GM23338 (cell line): ENCODE results near the gene NR1H3. TPM values are rescaled to one million over a fixed set of nuclear protein-coding genes. Genes with fewer than 3 reads are reported as not detected.

ENCODE experiments used
- ATAC-seq: fragments of 200-7000 bp; cut with Tn5 transposase; 3 replicates; pipeline ENCODE4 v1.9.1; 2020
- DNase-seq: peaks from one replicate; pipeline ENCODE4 v3.0.0-alpha.2; 2015; ENCODE audit warnings: low spot score
- H2AFZ ChIP-seq: fragments of 200-600 bp; sonication (generic); 2 replicates; pipeline ENCODE4 v1.8.0; 2016; ENCODE audit warnings: antibody characterized with exemption, mild to moderate bottlenecking, moderate library complexity
- H3F3A ChIP-seq: fragments of 200-600 bp; sonication (generic); replicated peaks from 2 replicates; pipeline ENCODE4 v1.8.0; 2017; ENCODE audit warnings: antibody characterized with exemption, mixed run types, low read depth
- H3K27ac ChIP-seq: fragments of 200-600 bp; sonication (generic); 2 replicates; pipeline ENCODE4 v1.6.1; 2016; ENCODE audit warnings: low read depth
- H3K27me3 ChIP-seq: fragments of 200-600 bp; sonication (generic); 2 replicates; pipeline ENCODE4 v1.8.0; 2016; ENCODE audit warnings: mild to moderate bottlenecking, mixed run types, moderate library complexity; ENCODE audit not compliant: insufficient read depth
- H3K36me3 ChIP-seq: fragments of 200-600 bp; sonication (generic); 2 replicates; pipeline ENCODE4 v1.8.0; 2016; ENCODE audit warnings: mild to moderate bottlenecking; ENCODE audit not compliant: insufficient read depth
- H3K4me1 ChIP-seq: fragments of 200-600 bp; sonication (generic); 2 replicates; pipeline ENCODE4 v1.8.0; 2016; ENCODE audit warnings: mild to moderate bottlenecking, moderate library complexity; ENCODE audit not compliant: insufficient read depth
- H3K4me2 ChIP-seq: fragments of 200-600 bp; sonication (generic); 2 replicates; pipeline ENCODE4 v1.7.1; 2017; ENCODE audit warnings: mixed run types
- H3K4me3 ChIP-seq: fragments of 200-600 bp; sonication (generic); 2 replicates; pipeline ENCODE4 v1.6.1; 2016; ENCODE audit warnings: mixed run types
- H3K79me2 ChIP-seq: fragments of 200-600 bp; sonication (generic); replicated peaks from 2 replicates; pipeline ENCODE4 v1.8.0; 2017; ENCODE audit warnings: mild to moderate bottlenecking; ENCODE audit not compliant: insufficient read depth
- H3K9me2 ChIP-seq: fragments of 200-600 bp; sonication (generic); 2 replicates; pipeline ENCODE4 v1.8.0; 2017; ENCODE audit not compliant: insufficient read depth
- H4K20me1 ChIP-seq: fragments of 200-600 bp; sonication (generic); replicated peaks from 2 replicates; pipeline ENCODE4 v1.8.0; 2017; ENCODE audit warnings: mild to moderate bottlenecking; ENCODE audit not compliant: insufficient read depth
- H3K27ac Mint-ChIP-seq: 2 replicates; pipeline ENCODE4 v1.8.0; 2020; ENCODE audit warnings: inconsistent platforms, mild to moderate bottlenecking, moderate library complexity, mixed read lengths
- H3K27me3 Mint-ChIP-seq: 3 replicates; pipeline ENCODE4 v1.8.0; 2022; ENCODE audit warnings: low read depth, mild to moderate bottlenecking, moderate library complexity, mixed read lengths, inconsistent platforms; ENCODE audit not compliant: insufficient read depth, poor library complexity
- H3K36me3 Mint-ChIP-seq: 3 replicates; pipeline ENCODE4 v1.8.0; 2021; ENCODE audit warnings: low read depth, mild to moderate bottlenecking, inconsistent platforms, moderate library complexity, mixed read lengths
- H3K4me1 Mint-ChIP-seq: 3 replicates; pipeline ENCODE4 v1.8.0; 2020; ENCODE audit warnings: mild to moderate bottlenecking, inconsistent platforms, mixed read lengths
- H3K4me3 Mint-ChIP-seq: 3 replicates; pipeline ENCODE4 v1.8.0; 2021; ENCODE audit warnings: moderate library complexity, mild to moderate bottlenecking, inconsistent platforms, mixed read lengths
- H3K9me3 Mint-ChIP-seq: 3 replicates; pipeline ENCODE4 v1.8.0; 2020; ENCODE audit warnings: moderate library complexity, mild to moderate bottlenecking, inconsistent platforms, mixed read lengths
- CREB1 ChIP-seq: fragments of 250-450 bp; sonication (Bioruptor Pico); IDR thresholded peaks from 2 replicates; pipeline ENCODE4 v1.5.0; 2020; ENCODE audit warnings: low read depth, mild to moderate bottlenecking, moderate library complexity
- EZH2 ChIP-seq: fragments of 200-600 bp; sonication (generic); IDR thresholded peaks from one replicate; pipeline ENCODE4 v1.8.0; 2017; ENCODE audit warnings: antibody characterized with exemption, mild to moderate bottlenecking, low read depth; ENCODE audit not compliant: unreplicated experiment
- EZH2phosphoT487 ChIP-seq: fragments of 200-600 bp; sonication (generic); IDR thresholded peaks from one replicate; pipeline ENCODE4 v1.8.1; 2018; ENCODE audit warnings: antibody characterized with exemption; ENCODE audit not compliant: unreplicated experiment
- JUNB ChIP-seq: IDR thresholded peaks from one replicate; pipeline ENCODE4 v1.6.1; 2016; ENCODE audit warnings: antibody characterized with exemption; ENCODE audit not compliant: unreplicated experiment
- NANOG ChIP-seq: IDR thresholded peaks from 2 replicates; pipeline ENCODE4 v1.6.1; 2016; ENCODE audit warnings: antibody characterized with exemption, borderline replicate concordance
- POLR2AphosphoS5 ChIP-seq: IDR thresholded peaks from 2 replicates; pipeline ENCODE4 v1.6.1; 2016; ENCODE audit warnings: antibody characterized with exemption, low read depth
- STAT1 ChIP-seq: IDR thresholded peaks from one replicate; pipeline ENCODE4 v1.6.1; 2016; ENCODE audit warnings: antibody characterized with exemption; ENCODE audit not compliant: unreplicated experiment
- ZNF114 ChIP-seq: fragments of 250-450 bp; sonication (Bioruptor Pico); IDR thresholded peaks from 2 replicates; pipeline ENCODE4 v1.5.0; 2020; ENCODE audit warnings: mild to moderate bottlenecking, moderate library complexity
- ZNF331 ChIP-seq: fragments of 250-450 bp; sonication (Bioruptor Pico); IDR thresholded peaks from 2 replicates; pipeline ENCODE4 v1.5.0; 2020; ENCODE audit warnings: low read depth, mild to moderate bottlenecking, moderate library complexity
- polyA plus RNA-seq: library from polyadenylated mRNA; unstranded; fragments of >200 nt; fragmentation: Nextera tagmentation; extraction: Ambion mirVana; gene quantifications from 2 replicates; pipeline ENCODE4 v1.2.1, GENCODE V29; 2016
- total RNA-seq: library from RNA; depleted of rRNA; stranded (reverse); fragments of >200 nt; shearing (Covaris generic); gene quantifications from 2 replicates; pipeline ENCODE4 v1.2.3, GENCODE V29; 2014
- TF ChIP-seq, protein P1 (sequence below): IDR thresholded peaks from 2 replicates; pipeline ENCODE4 v1.6.1; 2016; ENCODE audit warnings: antibody characterized with exemption
- TF ChIP-seq, protein P2 (sequence below), 2 experiments: fragments of 200-600 bp in 1 of 2; sonication (generic) in 1 of 2; conservative IDR thresholded peaks; 2 replicates each; pipeline versions ENCODE4 v1.5.1 to v1.6.1; 2016 to 2017; ENCODE audit warnings: antibody characterized with exemption in 2 of 2, low read depth in 2 of 2, mild to moderate bottlenecking in 2 of 2, moderate library complexity in 1 of 2
- TF ChIP-seq, protein P3 (sequence below): IDR thresholded peaks from one replicate; pipeline ENCODE4 v1.6.1; 2018; ENCODE audit warnings: antibody characterized with exemption; ENCODE audit not compliant: unreplicated experiment
- TF ChIP-seq, protein P4 (sequence below): fragments of 250-450 bp; sonication (Bioruptor Pico); IDR thresholded peaks from 2 replicates; pipeline ENCODE4 v1.5.0; 2020; ENCODE audit warnings: mild to moderate bottlenecking, moderate library complexity

The NR1H3 gene
- total and polyA plus RNA-seq, 2 experiments from 2014 or later = 16.5 to 23.7 TPM

- H2AFZ ChIP-seq = peak overlapping the region; percentile 75
- peaks cover 10% of the 10 kb centered on the region for H3K4me1 Mint-ChIP-seq
- H3K36me3 ChIP-seq = no peaks in the 10 kb centered on the region
- no peak overlapping the region for H3K4me3 ChIP-seq
- H3K27me3 Mint-ChIP-seq = peaks cover 9% of the 10 kb centered on the region
- DNase-seq (no peak), ATAC-seq (no peak)
- no peak overlapping the region for H3K27ac ChIP-seq
- H3K9me3 Mint-ChIP-seq = no peaks in the 10 kb centered on the region
- H3K4me3 Mint-ChIP-seq = no peak overlapping the region
- no peaks in the 10 kb centered on the region for H4K20me1 ChIP-seq
- H3K36me3 Mint-ChIP-seq = no peaks in the 10 kb centered on the region
- H3K27ac Mint-ChIP-seq = no peak overlapping the region
- peaks cover 11% of the 10 kb centered on the region for H3K4me1 ChIP-seq
- no peaks in the 10 kb centered on the region for H3K9me2 ChIP-seq
- H3K79me2 ChIP-seq = no peaks in the 10 kb centered on the region
- no peaks in the 10 kb centered on the region for H3K27me3 ChIP-seq
- H3F3A ChIP-seq = no peaks in the 10 kb centered on the region
- TF ChIP-seq EZH2phosphoT487 = no peak
- TF ChIP-seq, protein P1, sequence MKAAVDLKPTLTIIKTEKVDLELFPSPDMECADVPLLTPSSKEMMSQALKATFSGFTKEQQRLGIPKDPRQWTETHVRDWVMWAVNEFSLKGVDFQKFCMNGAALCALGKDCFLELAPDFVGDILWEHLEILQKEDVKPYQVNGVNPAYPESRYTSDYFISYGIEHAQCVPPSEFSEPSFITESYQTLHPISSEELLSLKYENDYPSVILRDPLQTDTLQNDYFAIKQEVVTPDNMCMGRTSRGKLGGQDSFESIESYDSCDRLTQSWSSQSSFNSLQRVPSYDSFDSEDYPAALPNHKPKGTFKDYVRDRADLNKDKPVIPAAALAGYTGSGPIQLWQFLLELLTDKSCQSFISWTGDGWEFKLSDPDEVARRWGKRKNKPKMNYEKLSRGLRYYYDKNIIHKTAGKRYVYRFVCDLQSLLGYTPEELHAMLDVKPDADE = no peak
- TF ChIP-seq, protein P2, sequence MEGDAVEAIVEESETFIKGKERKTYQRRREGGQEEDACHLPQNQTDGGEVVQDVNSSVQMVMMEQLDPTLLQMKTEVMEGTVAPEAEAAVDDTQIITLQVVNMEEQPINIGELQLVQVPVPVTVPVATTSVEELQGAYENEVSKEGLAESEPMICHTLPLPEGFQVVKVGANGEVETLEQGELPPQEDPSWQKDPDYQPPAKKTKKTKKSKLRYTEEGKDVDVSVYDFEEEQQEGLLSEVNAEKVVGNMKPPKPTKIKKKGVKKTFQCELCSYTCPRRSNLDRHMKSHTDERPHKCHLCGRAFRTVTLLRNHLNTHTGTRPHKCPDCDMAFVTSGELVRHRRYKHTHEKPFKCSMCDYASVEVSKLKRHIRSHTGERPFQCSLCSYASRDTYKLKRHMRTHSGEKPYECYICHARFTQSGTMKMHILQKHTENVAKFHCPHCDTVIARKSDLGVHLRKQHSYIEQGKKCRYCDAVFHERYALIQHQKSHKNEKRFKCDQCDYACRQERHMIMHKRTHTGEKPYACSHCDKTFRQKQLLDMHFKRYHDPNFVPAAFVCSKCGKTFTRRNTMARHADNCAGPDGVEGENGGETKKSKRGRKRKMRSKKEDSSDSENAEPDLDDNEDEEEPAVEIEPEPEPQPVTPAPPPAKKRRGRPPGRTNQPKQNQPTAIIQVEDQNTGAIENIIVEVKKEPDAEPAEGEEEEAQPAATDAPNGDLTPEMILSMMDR (conservative IDR thresholded peaks at IDR 0.05; ENCODE audit: low read depth in 2 of 2) = no peak
- no peak for TF ChIP-seq EZH2
- TF ChIP-seq ZNF114 = no peak
- TF ChIP-seq CREB1 (CRISPR knock-in tag) = no peak
- no peak for TF ChIP-seq JUNB
- no peak for TF ChIP-seq ZNF331 (CRISPR knock-in tag)
- no peak for TF ChIP-seq POLR2AphosphoS5
- TF ChIP-seq, protein P3, sequence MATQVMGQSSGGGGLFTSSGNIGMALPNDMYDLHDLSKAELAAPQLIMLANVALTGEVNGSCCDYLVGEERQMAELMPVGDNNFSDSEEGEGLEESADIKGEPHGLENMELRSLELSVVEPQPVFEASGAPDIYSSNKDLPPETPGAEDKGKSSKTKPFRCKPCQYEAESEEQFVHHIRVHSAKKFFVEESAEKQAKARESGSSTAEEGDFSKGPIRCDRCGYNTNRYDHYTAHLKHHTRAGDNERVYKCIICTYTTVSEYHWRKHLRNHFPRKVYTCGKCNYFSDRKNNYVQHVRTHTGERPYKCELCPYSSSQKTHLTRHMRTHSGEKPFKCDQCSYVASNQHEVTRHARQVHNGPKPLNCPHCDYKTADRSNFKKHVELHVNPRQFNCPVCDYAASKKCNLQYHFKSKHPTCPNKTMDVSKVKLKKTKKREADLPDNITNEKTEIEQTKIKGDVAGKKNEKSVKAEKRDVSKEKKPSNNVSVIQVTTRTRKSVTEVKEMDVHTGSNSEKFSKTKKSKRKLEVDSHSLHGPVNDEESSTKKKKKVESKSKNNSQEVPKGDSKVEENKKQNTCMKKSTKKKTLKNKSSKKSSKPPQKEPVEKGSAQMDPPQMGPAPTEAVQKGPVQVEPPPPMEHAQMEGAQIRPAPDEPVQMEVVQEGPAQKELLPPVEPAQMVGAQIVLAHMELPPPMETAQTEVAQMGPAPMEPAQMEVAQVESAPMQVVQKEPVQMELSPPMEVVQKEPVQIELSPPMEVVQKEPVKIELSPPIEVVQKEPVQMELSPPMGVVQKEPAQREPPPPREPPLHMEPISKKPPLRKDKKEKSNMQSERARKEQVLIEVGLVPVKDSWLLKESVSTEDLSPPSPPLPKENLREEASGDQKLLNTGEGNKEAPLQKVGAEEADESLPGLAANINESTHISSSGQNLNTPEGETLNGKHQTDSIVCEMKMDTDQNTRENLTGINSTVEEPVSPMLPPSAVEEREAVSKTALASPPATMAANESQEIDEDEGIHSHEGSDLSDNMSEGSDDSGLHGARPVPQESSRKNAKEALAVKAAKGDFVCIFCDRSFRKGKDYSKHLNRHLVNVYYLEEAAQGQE = no peak
- TF ChIP-seq STAT1 = no peak
- TF ChIP-seq, protein P4, sequence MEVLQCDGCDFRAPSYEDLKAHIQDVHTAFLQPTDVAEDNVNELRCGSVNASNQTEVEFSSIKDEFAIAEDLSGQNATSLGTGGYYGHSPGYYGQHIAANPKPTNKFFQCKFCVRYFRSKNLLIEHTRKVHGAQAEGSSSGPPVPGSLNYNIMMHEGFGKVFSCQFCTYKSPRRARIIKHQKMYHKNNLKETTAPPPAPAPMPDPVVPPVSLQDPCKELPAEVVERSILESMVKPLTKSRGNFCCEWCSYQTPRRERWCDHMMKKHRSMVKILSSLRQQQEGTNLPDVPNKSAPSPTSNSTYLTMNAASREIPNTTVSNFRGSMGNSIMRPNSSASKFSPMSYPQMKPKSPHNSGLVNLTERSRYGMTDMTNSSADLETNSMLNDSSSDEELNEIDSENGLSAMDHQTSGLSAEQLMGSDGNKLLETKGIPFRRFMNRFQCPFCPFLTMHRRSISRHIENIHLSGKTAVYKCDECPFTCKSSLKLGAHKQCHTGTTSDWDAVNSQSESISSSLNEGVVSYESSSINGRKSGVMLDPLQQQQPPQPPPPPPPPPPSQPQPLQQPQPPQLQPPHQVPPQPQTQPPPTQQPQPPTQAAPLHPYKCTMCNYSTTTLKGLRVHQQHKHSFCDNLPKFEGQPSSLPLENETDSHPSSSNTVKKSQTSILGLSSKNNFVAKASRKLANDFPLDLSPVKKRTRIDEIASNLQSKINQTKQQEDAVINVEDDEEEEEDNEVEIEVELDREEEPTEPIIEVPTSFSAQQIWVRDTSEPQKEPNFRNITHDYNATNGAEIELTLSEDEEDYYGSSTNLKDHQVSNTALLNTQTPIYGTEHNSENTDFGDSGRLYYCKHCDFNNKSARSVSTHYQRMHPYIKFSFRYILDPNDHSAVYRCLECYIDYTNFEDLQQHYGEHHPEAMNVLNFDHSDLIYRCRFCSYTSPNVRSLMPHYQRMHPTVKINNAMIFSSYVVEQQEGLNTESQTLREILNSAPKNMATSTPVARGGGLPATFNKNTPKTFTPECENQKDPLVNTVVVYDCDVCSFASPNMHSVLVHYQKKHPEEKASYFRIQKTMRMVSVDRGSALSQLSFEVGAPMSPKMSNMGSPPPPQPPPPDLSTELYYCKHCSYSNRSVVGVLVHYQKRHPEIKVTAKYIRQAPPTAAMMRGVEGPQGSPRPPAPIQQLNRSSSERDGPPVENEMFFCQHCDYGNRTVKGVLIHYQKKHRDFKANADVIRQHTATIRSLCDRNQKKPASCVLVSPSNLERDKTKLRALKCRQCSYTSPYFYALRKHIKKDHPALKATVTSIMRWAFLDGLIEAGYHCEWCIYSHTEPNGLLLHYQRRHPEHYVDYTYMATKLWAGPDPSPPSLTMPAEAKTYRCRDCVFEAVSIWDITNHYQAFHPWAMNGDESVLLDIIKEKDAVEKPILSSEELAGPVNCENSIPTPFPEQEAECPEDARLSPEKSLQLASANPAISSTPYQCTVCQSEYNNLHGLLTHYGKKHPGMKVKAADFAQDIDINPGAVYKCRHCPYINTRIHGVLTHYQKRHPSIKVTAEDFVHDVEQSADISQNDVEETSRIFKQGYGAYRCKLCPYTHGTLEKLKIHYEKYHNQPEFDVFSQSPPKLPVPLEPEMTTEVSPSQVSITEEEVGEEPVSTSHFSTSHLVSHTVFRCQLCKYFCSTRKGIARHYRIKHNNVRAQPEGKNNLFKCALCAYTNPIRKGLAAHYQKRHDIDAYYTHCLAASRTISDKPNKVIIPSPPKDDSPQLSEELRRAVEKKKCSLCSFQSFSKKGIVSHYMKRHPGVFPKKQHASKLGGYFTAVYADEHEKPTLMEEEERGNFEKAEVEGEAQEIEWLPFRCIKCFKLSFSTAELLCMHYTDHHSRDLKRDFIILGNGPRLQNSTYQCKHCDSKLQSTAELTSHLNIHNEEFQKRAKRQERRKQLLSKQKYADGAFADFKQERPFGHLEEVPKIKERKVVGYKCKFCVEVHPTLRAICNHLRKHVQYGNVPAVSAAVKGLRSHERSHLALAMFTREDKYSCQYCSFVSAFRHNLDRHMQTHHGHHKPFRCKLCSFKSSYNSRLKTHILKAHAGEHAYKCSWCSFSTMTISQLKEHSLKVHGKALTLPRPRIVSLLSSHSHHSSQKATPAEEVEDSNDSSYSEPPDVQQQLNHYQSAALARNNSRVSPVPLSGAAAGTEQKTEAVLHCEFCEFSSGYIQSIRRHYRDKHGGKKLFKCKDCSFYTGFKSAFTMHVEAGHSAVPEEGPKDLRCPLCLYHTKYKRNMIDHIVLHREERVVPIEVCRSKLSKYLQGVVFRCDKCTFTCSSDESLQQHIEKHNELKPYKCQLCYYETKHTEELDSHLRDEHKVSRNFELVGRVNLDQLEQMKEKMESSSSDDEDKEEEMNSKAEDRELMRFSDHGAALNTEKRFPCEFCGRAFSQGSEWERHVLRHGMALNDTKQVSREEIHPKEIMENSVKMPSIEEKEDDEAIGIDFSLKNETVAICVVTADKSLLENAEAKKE (CRISPR knock-in tag) = no peak
- TF ChIP-seq NANOG = no peak
- no peak overlapping the region for H3K4me2 ChIP-seq
These were observed 49.2 kb upstream of the NR1H3 start for GRCh38 chr11:47208628-47209027.
